ENCODE results near the gene PPP6R3. TPM values are rescaled to one million over a fixed set of nuclear protein-coding genes. Genes with fewer than 3 reads are reported as not detected.

Gene PPP6R3
- total RNA-seq, 2 donors from 2014 or later: 110 to 138 TPM

DNA sequence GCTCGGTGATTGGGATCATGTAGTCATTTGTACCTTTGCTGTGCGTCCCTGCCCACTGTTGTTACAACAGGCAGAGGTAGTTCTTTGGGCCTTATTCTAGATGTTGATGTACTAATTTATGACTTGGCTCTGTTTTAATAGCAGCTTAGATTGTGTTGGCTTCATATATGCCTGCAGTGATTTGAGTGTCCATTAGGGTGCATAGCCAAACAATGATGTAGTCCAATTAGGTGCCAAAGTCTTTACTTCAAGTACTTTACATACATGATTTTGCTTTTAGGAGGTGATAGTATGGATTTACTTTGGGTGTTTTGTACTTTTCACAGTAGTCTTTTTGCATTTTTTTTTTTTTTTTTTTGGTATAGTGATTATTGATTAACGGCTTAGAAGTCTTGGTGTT is 46.4 kb downstream of the PPP6R3 start:
- Mint-ChIP-seq H3K27me3 (no peaks in the 10 kb centered on the region), H3K9me3 (no peaks in the 10 kb centered on the region), H3K4me3 (no peak overlapping the region), H3K27ac (no peak overlapping the region), H3K36me3 (ENCODE audit: low read depth) (peaks cover 33% of the 10 kb centered on the region), H3K4me1 (peaks cover 50% of the 10 kb centered on the region)
- ATAC-seq (replicated peaks): no peak

GRCh38 chr11:68508425-68508824 is 47.9 kb downstream of the PPP6R3 start:
- Mint-ChIP-seq H3K36me3 (ENCODE audit: low read depth) (peaks cover 48% of the 10 kb centered on the region), H3K27me3 (no peaks in the 10 kb centered on the region), H3K27ac (peak overlapping the region; percentile 34), H3K9me3 (no peaks in the 10 kb centered on the region), H3K4me3 (no peak overlapping the region), H3K4me1 (peaks cover 46% of the 10 kb centered on the region)
- no peak for ATAC-seq (replicated peaks)

DNA sequence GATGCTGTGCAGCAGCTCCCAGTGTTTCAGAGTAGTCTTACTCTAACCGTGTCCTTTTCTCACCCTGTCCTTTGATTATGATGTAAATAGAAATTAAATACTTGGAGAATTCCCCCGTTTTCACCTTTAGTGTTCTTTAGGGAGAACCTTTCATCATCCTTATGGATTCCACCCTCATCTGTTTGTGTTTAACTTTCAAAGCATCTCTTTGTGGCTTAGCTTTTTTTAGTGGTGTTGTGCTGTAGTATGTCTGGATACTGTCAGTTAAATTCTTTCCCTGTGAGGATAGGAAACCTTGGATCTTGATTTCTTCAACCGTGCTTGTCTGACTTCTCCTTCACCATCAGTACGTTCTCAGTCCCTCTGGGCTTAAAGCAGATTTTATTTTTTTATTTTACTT is 48.5 kb downstream of the PPP6R3 start:
- Mint-ChIP-seq H3K9me3 (no peaks in the 10 kb centered on the region), H3K36me3 (ENCODE audit: low read depth) (peaks cover 55% of the 10 kb centered on the region), H3K27me3 (no peaks in the 10 kb centered on the region), H3K4me1 (peaks cover 43% of the 10 kb centered on the region), H3K27ac (peak overlapping the region; percentile 34), H3K4me3 (no peak overlapping the region)
- no peak for ATAC-seq (replicated peaks)

- ATAC-seq (replicated peaks): no peak
- Mint-ChIP-seq H3K9me3 (no peaks in the 10 kb centered on the region), H3K4me1 (peaks cover 31% of the 10 kb centered on the region), H3K4me3 (no peak overlapping the region), H3K27ac (no peak overlapping the region), H3K36me3 (ENCODE audit: low read depth) (peaks cover 86% of the 10 kb centered on the region), H3K27me3 (no peaks in the 10 kb centered on the region)
Observed at GRCh38 chr11:68513930-68514487, 53.5 kb downstream of the PPP6R3 start.

DNA sequence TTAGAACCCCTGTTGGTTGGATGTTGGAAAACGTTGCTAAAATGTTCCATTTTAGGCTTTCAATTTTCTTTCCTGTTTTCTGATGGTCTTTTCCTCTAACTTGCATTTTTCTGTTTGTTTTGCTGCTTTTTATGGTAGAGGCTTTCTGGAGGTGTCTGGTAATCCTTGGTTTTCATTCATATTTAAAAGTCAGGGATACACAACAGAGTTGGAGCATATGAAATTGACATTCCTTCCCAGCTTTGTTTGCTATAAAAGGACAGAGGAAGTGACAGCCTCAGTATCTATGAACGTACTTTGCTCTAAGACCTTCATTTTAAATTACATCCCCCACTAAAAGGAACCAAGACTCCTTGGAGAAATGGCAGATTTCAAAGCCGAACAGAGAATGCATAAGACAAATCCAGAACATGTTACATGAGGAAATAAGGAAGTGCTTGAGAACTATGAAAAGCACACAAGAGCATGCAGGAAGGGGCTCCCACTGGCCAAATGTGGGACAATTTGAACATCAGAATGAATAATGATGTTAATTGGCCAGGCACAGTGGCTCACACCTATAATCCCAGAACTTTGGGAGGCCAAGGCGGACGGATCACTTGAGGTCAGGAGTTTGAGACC is 56.7 kb downstream of the PPP6R3 start:
- Mint-ChIP-seq H3K4me3 (no peak overlapping the region), H3K36me3 (ENCODE audit: low read depth) (peaks cover 95% of the 10 kb centered on the region), H3K27ac (peak overlapping the region; percentile 30), H3K9me3 (no peaks in the 10 kb centered on the region), H3K27me3 (no peaks in the 10 kb centered on the region), H3K4me1 (peaks cover 27% of the 10 kb centered on the region)
- ATAC-seq (replicated peaks): no peak

GRCh38 chr11:68518191-68518590 is 57.6 kb downstream of the PPP6R3 start:
- H3K4me3 Mint-ChIP-seq: no peak overlapping the region
- ATAC-seq (replicated peaks): no peak
- no peak overlapping the region for H3K27ac Mint-ChIP-seq
- no peaks in the 10 kb centered on the region for H3K27me3 Mint-ChIP-seq
- no peaks in the 10 kb centered on the region for H3K9me3 Mint-ChIP-seq
- H3K4me1 Mint-ChIP-seq: peaks cover 26% of the 10 kb centered on the region
- peaks cover 95% of the 10 kb centered on the region for H3K36me3 Mint-ChIP-seq (ENCODE audit: low read depth)

GRCh38 chr11:68521969-68522652 is 61.6 kb downstream of the PPP6R3 start:
- peak overlapping the region; percentile 64 for H3K27ac Mint-ChIP-seq
- no peak overlapping the region for H3K4me3 Mint-ChIP-seq
- H3K27me3 Mint-ChIP-seq: no peaks in the 10 kb centered on the region
- peaks cover 37% of the 10 kb centered on the region for H3K4me1 Mint-ChIP-seq
- ATAC-seq (replicated peaks): no peak
- H3K36me3 Mint-ChIP-seq (ENCODE audit: low read depth): peaks cover 97% of the 10 kb centered on the region
- H3K9me3 Mint-ChIP-seq: no peaks in the 10 kb centered on the region

DNA sequence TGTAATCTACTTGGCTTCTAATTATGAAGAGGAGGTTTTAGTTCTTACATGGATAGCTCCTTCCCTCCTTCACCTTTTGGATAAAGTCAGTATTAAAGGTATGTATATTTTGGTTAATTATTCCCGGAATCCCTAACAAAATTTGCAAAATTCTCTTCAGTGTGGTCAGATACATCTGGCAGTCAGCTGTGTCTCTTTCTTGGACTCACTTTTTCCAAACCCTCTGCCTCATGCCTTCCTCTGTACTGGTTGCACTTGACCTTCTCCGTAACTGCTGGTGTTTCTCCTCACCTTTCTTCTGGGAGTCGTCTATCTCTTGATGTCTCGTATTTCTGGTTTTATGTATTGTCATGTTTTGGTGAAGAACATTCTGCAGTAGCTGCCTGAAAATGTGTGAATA is 62.5 kb downstream of the PPP6R3 start:
- no peak overlapping the region for H3K27ac Mint-ChIP-seq
- H3K36me3 Mint-ChIP-seq (ENCODE audit: low read depth): peaks cover 100% of the 10 kb centered on the region

GRCh38 chr11:68523743-68524142 is 63.2 kb downstream of the PPP6R3 start:
- H3K4me1 Mint-ChIP-seq: peaks cover 46% of the 10 kb centered on the region
- H3K27me3 Mint-ChIP-seq: no peaks in the 10 kb centered on the region
- H3K36me3 Mint-ChIP-seq (ENCODE audit: low read depth): peaks cover 99% of the 10 kb centered on the region
- no peak for ATAC-seq (replicated peaks)
- no peaks in the 10 kb centered on the region for H3K9me3 Mint-ChIP-seq
- H3K27ac Mint-ChIP-seq: peak overlapping the region; percentile 53
- no peak overlapping the region for H3K4me3 Mint-ChIP-seq

More for the DNA sequence above, 62.5 kb downstream of the PPP6R3 start:
- H3K9me3 Mint-ChIP-seq: no peaks in the 10 kb centered on the region
- H3K27me3 Mint-ChIP-seq: no peaks in the 10 kb centered on the region
- no peak overlapping the region for H3K4me3 Mint-ChIP-seq
- peaks cover 42% of the 10 kb centered on the region for H3K4me1 Mint-ChIP-seq
- ATAC-seq (replicated peaks): no peak

GRCh38 chr11:68524213-68524612 is 63.7 kb downstream of the PPP6R3 start:
- Mint-ChIP-seq H3K4me1 (peaks cover 48% of the 10 kb centered on the region), H3K4me3 (no peak overlapping the region), H3K36me3 (ENCODE audit: low read depth) (peaks cover 99% of the 10 kb centered on the region), H3K27me3 (no peaks in the 10 kb centered on the region), H3K27ac (peak overlapping the region; percentile 53), H3K9me3 (no peaks in the 10 kb centered on the region)
- no peak for ATAC-seq (replicated peaks)

DNA sequence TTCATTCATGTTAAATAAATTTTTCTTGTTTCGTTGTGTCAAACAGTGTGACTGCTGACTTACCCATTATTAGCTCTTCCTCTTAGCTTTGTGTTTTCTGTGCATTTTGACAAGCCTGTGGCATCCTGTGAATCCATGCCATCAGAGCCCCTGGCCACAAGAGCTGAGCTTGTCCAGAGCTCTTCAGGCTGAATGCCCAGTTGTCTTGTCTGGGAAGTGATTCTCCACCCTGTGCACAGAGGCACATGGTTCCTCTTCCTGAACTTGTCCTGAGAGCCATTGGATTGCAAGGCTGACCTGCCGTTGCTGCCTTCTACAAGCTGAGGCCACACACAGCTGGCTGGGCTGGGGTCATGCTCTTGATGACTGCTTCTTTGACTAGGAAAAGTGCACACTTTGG is 64.1 kb downstream of the PPP6R3 start:
- Mint-ChIP-seq H3K4me3 (no peak overlapping the region), H3K36me3 (ENCODE audit: low read depth) (peaks cover 99% of the 10 kb centered on the region), H3K4me1 (peaks cover 51% of the 10 kb centered on the region), H3K27ac (peak overlapping the region; percentile 53), H3K27me3 (no peaks in the 10 kb centered on the region), H3K9me3 (no peaks in the 10 kb centered on the region)
- no peak for ATAC-seq (replicated peaks)

DNA sequence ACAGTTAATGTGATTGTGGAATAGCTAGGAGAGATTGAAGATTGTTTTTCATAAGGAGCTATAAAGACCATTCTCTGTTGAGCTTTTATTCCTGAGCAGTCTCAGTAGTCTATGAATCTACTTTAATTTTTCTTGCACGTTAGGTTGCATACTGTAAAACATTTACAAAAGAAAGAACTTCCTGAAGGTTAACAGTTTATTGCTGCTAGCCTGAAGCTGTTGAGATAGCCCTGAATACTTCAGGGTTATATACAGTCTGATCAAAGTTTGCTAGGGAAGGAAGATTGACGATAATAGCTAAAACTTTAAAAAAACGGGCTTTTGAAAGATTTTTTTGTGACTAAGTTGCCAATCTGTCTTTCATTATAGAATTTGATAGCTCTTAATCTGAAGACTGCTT is 64.8 kb downstream of the PPP6R3 start:
- Mint-ChIP-seq H3K27me3 (no peaks in the 10 kb centered on the region), H3K4me1 (peaks cover 56% of the 10 kb centered on the region), H3K27ac (peak overlapping the region; percentile 42), H3K9me3 (no peaks in the 10 kb centered on the region), H3K4me3 (no peak overlapping the region), H3K36me3 (ENCODE audit: low read depth) (peaks cover 99% of the 10 kb centered on the region)
- ATAC-seq (replicated peaks): no peak

- peak overlapping the region; percentile 42 for H3K27ac Mint-ChIP-seq
- no peaks in the 10 kb centered on the region for H3K27me3 Mint-ChIP-seq
- peaks cover 59% of the 10 kb centered on the region for H3K4me1 Mint-ChIP-seq
- H3K9me3 Mint-ChIP-seq: no peaks in the 10 kb centered on the region
- ATAC-seq (replicated peaks): no peak
- H3K4me3 Mint-ChIP-seq: no peak overlapping the region
- peaks cover 99% of the 10 kb centered on the region for H3K36me3 Mint-ChIP-seq (ENCODE audit: low read depth)
Observed at GRCh38 chr11:68525930-68526329, 65.4 kb downstream of the PPP6R3 start.

DNA sequence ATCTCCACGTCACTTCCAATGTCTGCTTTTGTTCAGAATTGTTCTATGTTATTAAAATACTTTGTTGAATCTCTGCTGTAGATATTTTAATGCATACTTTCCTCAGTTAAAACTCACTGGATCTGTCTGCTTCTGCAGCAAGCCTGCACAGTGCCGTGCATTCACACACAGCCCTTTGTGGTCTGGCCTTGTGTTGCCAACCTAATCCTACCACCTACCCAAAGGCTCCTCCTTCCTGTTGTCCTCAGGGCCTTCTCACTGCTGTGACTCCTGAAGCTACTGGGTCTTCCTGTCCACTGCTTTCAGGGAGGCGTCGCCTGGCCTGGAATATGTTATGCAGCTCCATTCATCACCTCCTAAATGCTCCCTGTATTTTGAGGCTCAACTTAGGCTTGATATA is 67.0 kb downstream of the PPP6R3 start:
- Mint-ChIP-seq H3K4me3 (peak overlapping the region; percentile 3), H3K36me3 (ENCODE audit: low read depth) (peaks cover 95% of the 10 kb centered on the region), H3K4me1 (peaks cover 49% of the 10 kb centered on the region), H3K27ac (peak overlapping the region; percentile 58), H3K9me3 (no peaks in the 10 kb centered on the region), H3K27me3 (no peaks in the 10 kb centered on the region)
- peak; percentile 45 for ATAC-seq (replicated peaks)

- Mint-ChIP-seq H3K4me3 (peak overlapping the region; percentile 27), H3K9me3 (no peaks in the 10 kb centered on the region)
Observed at GRCh38 chr11:68528630-68529029, 68.1 kb downstream of the PPP6R3 start.

More at GRCh38 chr11:68528630-68529029, 68.1 kb downstream of the PPP6R3 start:
- Mint-ChIP-seq H3K36me3 (ENCODE audit: low read depth) (peaks cover 95% of the 10 kb centered on the region), H3K27ac (peak overlapping the region; percentile 58), H3K4me1 (peaks cover 42% of the 10 kb centered on the region), H3K27me3 (no peaks in the 10 kb centered on the region)
- peak; percentile 40 for ATAC-seq (replicated peaks)

Measured in activated T-helper 17 cell treated with anti-CD3 and anti-CD28 coated beads, Interleukin-2, amount 50 U/mL, for 72 hours (primary cell).